Panc1 (cell line): Measurements from ENCODE around the gene HYLS1. TPM values are rescaled to one million over a fixed set of nuclear protein-coding genes. Genes with fewer than 3 reads are reported as not detected.

ENCODE experiments used
- ATAC-seq: fragments of 200-7000 bp; cut with Tn5 transposase; 2 replicates; pipeline ENCODE4 v1.9.1; 2020; ENCODE audit warnings: mild to moderate bottlenecking, moderate library complexity
- BruUV-seq: library from RNA; stranded (reverse); fragments of 400-500 nt; replicated peaks from 2 replicates; lab custom pipeline; 2021; lab: Mats Ljungman, UMichigan
- CTCF ChIA-PET: fragments of 300-600 bp; sonication (Branson Sonifier 250); formaldehyde crosslinking; loops from one replicate; lab custom pipeline; 2022; ENCODE audit warnings: antibody characterized with exemption; lab: Charles Lee
- POLR2A ChIA-PET: fragments of 300-600 bp; sonication (Branson Sonifier 250); formaldehyde crosslinking; loops from one replicate; lab custom pipeline; 2022; ENCODE audit warnings: antibody characterized with exemption; lab: Charles Lee
- DNase-seq: peaks from one replicate; pipeline ENCODE4 v3.0.0-alpha.2; 2010; ENCODE audit warnings: low read depth, low spot score
- H3K27ac ChIP-seq: 2 replicates; pipeline ENCODE4 v1.5.1; 2011; ENCODE audit warnings: mild to moderate bottlenecking, low read length, inconsistent platforms
- H3K27me3 ChIP-seq: fragments of 200-500 bp; sonication (Bioruptor generic); 2 replicates; pipeline ENCODE4 v1.6.0; 2014; ENCODE audit warnings: low read length, inconsistent platforms; ENCODE audit not compliant: control insufficient read depth, insufficient read depth
- H3K36me3 ChIP-seq: fragments of 200-500 bp; sonication (Bioruptor generic); 2 replicates; pipeline ENCODE4 v1.5.1; 2014; ENCODE audit warnings: inconsistent platforms, mild to moderate bottlenecking, low read length, moderate library complexity; ENCODE audit not compliant: control insufficient read depth, insufficient read depth
- H3K4me1 ChIP-seq: 2 replicates; pipeline ENCODE4 v1.5.1; 2011; ENCODE audit warnings: inconsistent platforms, mild to moderate bottlenecking, low read length, moderate library complexity; ENCODE audit not compliant: control insufficient read depth, insufficient read depth
- H3K4me3 ChIP-seq, 2 experiments: 2 replicates each; pipeline ENCODE4 v1.5.1; 2011 to 2012; ENCODE audit warnings: low read depth in 2 of 2, low read length in 2 of 2, mild to moderate bottlenecking in 2 of 2, inconsistent platforms in 1 of 2, moderate library complexity in 1 of 2
- H3K9me3 ChIP-seq: fragments of 200-500 bp; sonication (Bioruptor generic); 2 replicates; pipeline ENCODE4 v1.5.1; 2014; ENCODE audit warnings: low read depth, mild to moderate bottlenecking, inconsistent platforms, low read length, moderate library complexity; ENCODE audit not compliant: control insufficient read depth, insufficient read depth
- POLR2AphosphoS5 ChIP-seq: IDR thresholded peaks from 2 replicates; pipeline ENCODE4 v1.6.1; 2012; ENCODE audit warnings: mild to moderate bottlenecking, low read depth, low read length, moderate library complexity
- SIN3A ChIP-seq: IDR thresholded peaks from 2 replicates; pipeline ENCODE4 v1.6.1; 2012; ENCODE audit warnings: low read depth, mild to moderate bottlenecking, low read length, moderate library complexity, borderline replicate concordance; ENCODE audit not compliant: insufficient read depth
- TCF7L2 ChIP-seq: IDR thresholded peaks from 2 replicates; pipeline ENCODE4 v1.6.1; 2011; ENCODE audit warnings: mild to moderate bottlenecking, low read depth, low read length, inconsistent platforms
- in situ Hi-C: cut with HindIII; loops from 2 replicates; pipeline ENCODE4 v1.10.0; 2016; ENCODE audit warnings: low sequenced_read_pairs, low pct_unique_long_range_greater_than_20kb
- intact Hi-C: fragments of 100-400 bp; cut with micrococcal nuclease; formaldehyde crosslinking; loops from one replicate; pipeline ENCODE4 v1.10.0; 2022; ENCODE audit not compliant: unreplicated experiment
- total RNA-seq: library from RNA; stranded (reverse); gene quantifications from one replicate; pipeline ENCODE4 v1.2.1, GENCODE V29; 2021; ENCODE audit not compliant: unreplicated experiment
- TF ChIP-seq, protein P1 (sequence below), 2 experiments: IDR thresholded peaks; 2 replicates each; pipeline ENCODE4 v1.6.1; 2011 to 2012; ENCODE audit warnings: low read depth in 2 of 2, control low read depth in 1 of 2, low read length in 1 of 2, mild to moderate bottlenecking in 1 of 2, moderate library complexity in 1 of 2; ENCODE audit not compliant: insufficient read depth in 1 of 2
- TF ChIP-seq, protein P2 (sequence below): fragments of 450-650 bp; IDR thresholded peaks from 2 replicates; pipeline ENCODE4 v1.5.1; 2017; ENCODE audit warnings: mild to moderate bottlenecking

The HYLS1 gene
- total RNA-seq, 1 experiment from 2014 or later, result 32.2 TPM

- H3K27ac ChIP-seq, result no peak overlapping the region
- H3K9me3 ChIP-seq, result no peaks in the 10 kb centered on the region
- H3K36me3 ChIP-seq, result no peaks in the 10 kb centered on the region
- H3K27me3 ChIP-seq, result peaks cover 13% of the 10 kb centered on the region
- peaks cover 4% of the 10 kb centered on the region; the same call in 1 of the 2 replicates for H3K4me1 ChIP-seq
- no peak overlapping the region for H3K4me3 ChIP-seq
- ATAC-seq (no peak), DNase-seq (no peak)
- CTCF ChIA-PET, result no interaction called here
- intact Hi-C loops (no loop called here), in situ Hi-C loops (loop anchor here (25.0 kb wide), 1 partner anchor 282 kb away; the partner anchor contains the start of genes FAM118B and RPUSD4)
- no TSS peak for BruUV-seq
- TF ChIP-seq TCF7L2 (no peak), SIN3A (no peak), POLR2AphosphoS5 (no peak)
- TF ChIP-seq, protein P1, sequence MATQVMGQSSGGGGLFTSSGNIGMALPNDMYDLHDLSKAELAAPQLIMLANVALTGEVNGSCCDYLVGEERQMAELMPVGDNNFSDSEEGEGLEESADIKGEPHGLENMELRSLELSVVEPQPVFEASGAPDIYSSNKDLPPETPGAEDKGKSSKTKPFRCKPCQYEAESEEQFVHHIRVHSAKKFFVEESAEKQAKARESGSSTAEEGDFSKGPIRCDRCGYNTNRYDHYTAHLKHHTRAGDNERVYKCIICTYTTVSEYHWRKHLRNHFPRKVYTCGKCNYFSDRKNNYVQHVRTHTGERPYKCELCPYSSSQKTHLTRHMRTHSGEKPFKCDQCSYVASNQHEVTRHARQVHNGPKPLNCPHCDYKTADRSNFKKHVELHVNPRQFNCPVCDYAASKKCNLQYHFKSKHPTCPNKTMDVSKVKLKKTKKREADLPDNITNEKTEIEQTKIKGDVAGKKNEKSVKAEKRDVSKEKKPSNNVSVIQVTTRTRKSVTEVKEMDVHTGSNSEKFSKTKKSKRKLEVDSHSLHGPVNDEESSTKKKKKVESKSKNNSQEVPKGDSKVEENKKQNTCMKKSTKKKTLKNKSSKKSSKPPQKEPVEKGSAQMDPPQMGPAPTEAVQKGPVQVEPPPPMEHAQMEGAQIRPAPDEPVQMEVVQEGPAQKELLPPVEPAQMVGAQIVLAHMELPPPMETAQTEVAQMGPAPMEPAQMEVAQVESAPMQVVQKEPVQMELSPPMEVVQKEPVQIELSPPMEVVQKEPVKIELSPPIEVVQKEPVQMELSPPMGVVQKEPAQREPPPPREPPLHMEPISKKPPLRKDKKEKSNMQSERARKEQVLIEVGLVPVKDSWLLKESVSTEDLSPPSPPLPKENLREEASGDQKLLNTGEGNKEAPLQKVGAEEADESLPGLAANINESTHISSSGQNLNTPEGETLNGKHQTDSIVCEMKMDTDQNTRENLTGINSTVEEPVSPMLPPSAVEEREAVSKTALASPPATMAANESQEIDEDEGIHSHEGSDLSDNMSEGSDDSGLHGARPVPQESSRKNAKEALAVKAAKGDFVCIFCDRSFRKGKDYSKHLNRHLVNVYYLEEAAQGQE (IDR thresholded peaks at IDR 0.05; ENCODE audit: insufficient read depth in 1 of 2, low read depth in 2 of 2, low read length in 1 of 2), result no peak
- TF ChIP-seq, protein P2, sequence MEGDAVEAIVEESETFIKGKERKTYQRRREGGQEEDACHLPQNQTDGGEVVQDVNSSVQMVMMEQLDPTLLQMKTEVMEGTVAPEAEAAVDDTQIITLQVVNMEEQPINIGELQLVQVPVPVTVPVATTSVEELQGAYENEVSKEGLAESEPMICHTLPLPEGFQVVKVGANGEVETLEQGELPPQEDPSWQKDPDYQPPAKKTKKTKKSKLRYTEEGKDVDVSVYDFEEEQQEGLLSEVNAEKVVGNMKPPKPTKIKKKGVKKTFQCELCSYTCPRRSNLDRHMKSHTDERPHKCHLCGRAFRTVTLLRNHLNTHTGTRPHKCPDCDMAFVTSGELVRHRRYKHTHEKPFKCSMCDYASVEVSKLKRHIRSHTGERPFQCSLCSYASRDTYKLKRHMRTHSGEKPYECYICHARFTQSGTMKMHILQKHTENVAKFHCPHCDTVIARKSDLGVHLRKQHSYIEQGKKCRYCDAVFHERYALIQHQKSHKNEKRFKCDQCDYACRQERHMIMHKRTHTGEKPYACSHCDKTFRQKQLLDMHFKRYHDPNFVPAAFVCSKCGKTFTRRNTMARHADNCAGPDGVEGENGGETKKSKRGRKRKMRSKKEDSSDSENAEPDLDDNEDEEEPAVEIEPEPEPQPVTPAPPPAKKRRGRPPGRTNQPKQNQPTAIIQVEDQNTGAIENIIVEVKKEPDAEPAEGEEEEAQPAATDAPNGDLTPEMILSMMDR, result no peak
- POLR2A ChIA-PET, result no interaction called here
Measured at GRCh38 chr11:125930076-125930450, 42.6 kb downstream of the HYLS1 start.

- H3K4me3 ChIP-seq, result no peak overlapping the region
- no peak overlapping the region for H3K27ac ChIP-seq
- DNase-seq, result no peak
- intact Hi-C loops, result no loop called here
- H3K36me3 ChIP-seq, result no peaks in the 10 kb centered on the region
- H3K4me1 ChIP-seq, result peaks cover 4% of the 10 kb centered on the region; the same call in 1 of the 2 replicates
- no peak for ATAC-seq
- in situ Hi-C loops, result loop anchor here (25.0 kb wide), 1 partner anchor 281 kb away; the partner anchor contains the start of genes FAM118B and RPUSD4
- H3K9me3 ChIP-seq, result no peaks in the 10 kb centered on the region
- TF ChIP-seq POLR2AphosphoS5 (no peak), SIN3A (no peak), TCF7L2 (no peak)
- TF ChIP-seq, protein P2, result no peak
- TF ChIP-seq, protein P1 (IDR thresholded peaks at IDR 0.05; ENCODE audit: insufficient read depth in 1 of 2, low read depth in 2 of 2, low read length in 1 of 2), result no peak
- BruUV-seq, result no TSS peak
- CTCF ChIA-PET, result no interaction called here
- H3K27me3 ChIP-seq, result peaks cover 13% of the 10 kb centered on the region
- POLR2A ChIA-PET, result no interaction called here
Measured at GRCh38 chr11:125931116-125931515, 43.6 kb downstream of the HYLS1 start.
